Naive thymus-derived CD4-positive, alpha-beta T cell (primary cell): Measurements from ENCODE around the gene RBMS3. TPM values are rescaled to one million over a fixed set of nuclear protein-coding genes. Genes with fewer than 3 reads are reported as not detected.

Source experiments
- ATAC-seq: fragments of 150-1000 bp; cut with Tn5 transposase; 2 replicates; pipeline ENCODE4 v1.10.0; 2021; ENCODE audit warnings: mild to moderate bottlenecking, moderate library complexity
- CTCF ChIA-PET: fragments of 350-600 bp; sonication (Branson Sonifier 250); formaldehyde crosslinking; loops from one replicate; lab custom pipeline; 2021; ENCODE audit warnings: antibody characterized with exemption; lab: Charles Lee
- POLR2A ChIA-PET: fragments of 350-600 bp; sonication (Branson Sonifier 250); formaldehyde crosslinking; loops from one replicate; lab custom pipeline; 2021; ENCODE audit warnings: antibody characterized with exemption, inconsistent platforms; lab: Charles Lee
- DNase-seq, 9 donors: peaks; one replicate each; pipeline versions ENCODE4 v3.0.0 to v3.0.0-alpha.2; 2020 to 2022; ENCODE audit warnings: mixed read lengths in 1 of 9
- H3K27ac ChIP-seq: one replicate; pipeline ENCODE4 v1.7.0; 2013; ENCODE audit warnings: mild to moderate bottlenecking, low read depth, low read length, moderate library complexity
- H3K27me3 ChIP-seq, 2 donors: one replicate each; pipeline ENCODE4 v1.7.0; 2013; ENCODE audit warnings: low read length in 2 of 2, mild to moderate bottlenecking in 2 of 2, moderate library complexity in 2 of 2; ENCODE audit not compliant: control insufficient read depth in 2 of 2, insufficient read depth in 2 of 2
- H3K36me3 ChIP-seq, 3 experiments: 1 replicate in 2 of 3; 2 replicates in 1 of 3; pipeline ENCODE4 v1.7.0; 2013; ENCODE audit warnings: low read length in 3 of 3, mild to moderate bottlenecking in 3 of 3, moderate library complexity in 1 of 3; ENCODE audit not compliant: insufficient read depth in 3 of 3, control insufficient read depth in 2 of 3
- H3K4me1 ChIP-seq, 2 donors: one replicate each; pipeline ENCODE4 v1.7.0; 2013; ENCODE audit warnings: low read length in 2 of 2, mild to moderate bottlenecking in 2 of 2, moderate library complexity in 1 of 2; ENCODE audit not compliant: control insufficient read depth in 2 of 2, insufficient read depth in 2 of 2
- H3K4me3 ChIP-seq: 2 replicates; pipeline ENCODE4 v1.7.0; 2013; ENCODE audit warnings: mild to moderate bottlenecking, low read length
- H3K9me3 ChIP-seq, 3 experiments: 1 replicate in 2 of 3; 2 replicates in 1 of 3; pipeline ENCODE4 v1.7.0; 2013; ENCODE audit warnings: low read length in 3 of 3; ENCODE audit not compliant: control insufficient read depth in 2 of 3
- H3K27ac Mint-ChIP-seq, 9 donors: one replicate each; pipeline ENCODE4 v1.8.0; 2020 to 2022; ENCODE audit warnings: mixed read lengths in 9 of 9, mild to moderate bottlenecking in 8 of 9, moderate library complexity in 5 of 9, inconsistent platforms in 2 of 9
- H3K27me3 Mint-ChIP-seq, 5 donors: one replicate each; pipeline ENCODE4 v1.8.0; 2021 to 2022; ENCODE audit warnings: mixed read lengths in 5 of 5, mild to moderate bottlenecking in 1 of 5
- H3K36me3 Mint-ChIP-seq, 5 donors: one replicate each; pipeline ENCODE4 v1.8.0; 2020 to 2022; ENCODE audit warnings: mixed read lengths in 5 of 5, mild to moderate bottlenecking in 3 of 5, inconsistent platforms in 1 of 5
- H3K4me1 Mint-ChIP-seq, 7 donors: one replicate each; pipeline ENCODE4 v1.8.0; 2020 to 2022; ENCODE audit warnings: mixed read lengths in 7 of 7, mild to moderate bottlenecking in 3 of 7, inconsistent platforms in 1 of 7
- H3K4me3 Mint-ChIP-seq, 10 donors: one replicate each; pipeline ENCODE4 v1.8.0; 2020 to 2022; ENCODE audit warnings: mild to moderate bottlenecking in 10 of 10, mixed read lengths in 10 of 10, moderate library complexity in 6 of 10, inconsistent platforms in 2 of 10
- H3K9me3 Mint-ChIP-seq, 11 donors: one replicate each; pipeline ENCODE4 v1.8.0; 2020 to 2022; ENCODE audit warnings: mixed read lengths in 11 of 11, mild to moderate bottlenecking in 4 of 11, inconsistent platforms in 1 of 11, moderate library complexity in 1 of 11
- intact Hi-C, 2 donors: fragments of 100-400 bp; cut with micrococcal nuclease; formaldehyde crosslinking; loops; one replicate each; pipeline ENCODE4 v1.15.1; 2023
- polyA plus RNA-seq, 2 donors: library from polyadenylated mRNA; unstranded; fragments of 300-500 nt; fragmentation: Illumina TruSeq; gene quantifications; one replicate each; pipeline ENCODE4 v1.2.3, GENCODE V29; 2021
- total RNA-seq, 6 experiments: library from RNA in 5 of 6; stranded (reverse) in 5 of 6; gene quantifications; 1 replicate in 5 of 6; 2 replicates in 1 of 6; pipeline ENCODE4 v1.2.3 and lab custom pipeline; 2021 to 2026

RBMS3 gene
- total and polyA plus RNA-seq, 7 experiments from 2014 or later = 0.15 to 4.9 (median 0.49) TPM

DNA sequence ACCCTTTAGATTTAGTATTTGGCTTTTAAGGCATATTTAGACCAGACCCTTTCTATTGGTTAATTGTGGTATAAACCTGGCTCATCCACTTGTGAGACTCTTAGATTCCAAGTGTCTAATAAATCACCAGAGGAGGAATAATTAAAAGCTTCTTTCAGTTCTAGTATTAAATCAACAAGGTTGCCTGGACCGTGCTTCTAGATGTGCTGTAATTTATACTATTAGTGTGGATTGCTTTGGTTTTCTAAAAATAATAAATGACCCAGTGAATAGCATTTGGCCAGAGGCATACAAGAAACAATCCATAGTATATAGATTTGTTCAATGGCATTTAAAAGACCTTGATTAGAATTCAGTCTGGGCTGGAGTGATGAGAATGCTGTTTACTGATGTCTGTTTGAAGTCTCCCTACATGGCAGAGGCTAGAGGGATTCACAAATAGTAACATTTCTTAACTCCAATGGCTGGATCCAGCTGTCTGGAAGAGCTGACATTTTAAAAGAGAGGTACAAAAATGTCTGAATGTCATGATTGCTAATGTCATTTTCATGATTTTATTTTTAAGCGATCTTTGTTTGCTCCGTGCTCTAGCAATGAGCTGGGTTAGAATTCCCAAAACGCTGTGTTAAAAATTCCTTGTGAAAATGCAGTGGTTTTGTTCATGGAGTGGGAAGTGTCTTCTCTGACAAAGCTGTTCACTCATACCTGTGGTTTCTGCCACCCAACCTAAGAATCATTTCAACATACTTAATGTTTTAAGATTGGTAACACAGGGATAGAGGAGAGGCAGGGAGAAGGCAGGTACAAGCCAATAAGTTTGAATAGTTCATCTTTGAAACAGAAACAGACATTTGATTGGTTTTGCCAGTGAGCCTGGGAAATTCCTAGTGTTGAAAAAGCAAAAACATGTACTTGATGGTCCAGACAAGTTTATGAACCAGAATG, 89.9 kb downstream of the RBMS3 start:
- Histone ChIP-seq H3K9me3 (no peaks in the 10 kb centered on the region), H3K4me3 (no peak overlapping the region), H3K36me3 (no peaks in the 10 kb centered on the region), H3K27me3 (no peaks in the 10 kb centered on the region), H3K4me1 (no peaks in the 10 kb centered on the region), H3K27ac (no peak overlapping the region)
- ATAC-seq (no peak), DNase-seq (no peak)
- ChIA-PET POLR2A (no interaction called here), CTCF (no interaction called here)
- H3K4me1 Mint-ChIP-seq = peaks cover 0 to 12% (median 0%) of the 10 kb centered on the region in 7 donors
- intact Hi-C loops = no loop called here
- no peak overlapping the region for H3K27ac Mint-ChIP-seq
- peaks cover 0 to 9% (median 3%) of the 10 kb centered on the region in 5 donors for H3K27me3 Mint-ChIP-seq
- no peaks in the 10 kb centered on the region for H3K36me3 Mint-ChIP-seq
- no peak overlapping the region for H3K4me3 Mint-ChIP-seq
- H3K9me3 Mint-ChIP-seq = peaks cover 0 to 4% (median 0%) of the 10 kb centered on the region in 11 donors

DNA sequence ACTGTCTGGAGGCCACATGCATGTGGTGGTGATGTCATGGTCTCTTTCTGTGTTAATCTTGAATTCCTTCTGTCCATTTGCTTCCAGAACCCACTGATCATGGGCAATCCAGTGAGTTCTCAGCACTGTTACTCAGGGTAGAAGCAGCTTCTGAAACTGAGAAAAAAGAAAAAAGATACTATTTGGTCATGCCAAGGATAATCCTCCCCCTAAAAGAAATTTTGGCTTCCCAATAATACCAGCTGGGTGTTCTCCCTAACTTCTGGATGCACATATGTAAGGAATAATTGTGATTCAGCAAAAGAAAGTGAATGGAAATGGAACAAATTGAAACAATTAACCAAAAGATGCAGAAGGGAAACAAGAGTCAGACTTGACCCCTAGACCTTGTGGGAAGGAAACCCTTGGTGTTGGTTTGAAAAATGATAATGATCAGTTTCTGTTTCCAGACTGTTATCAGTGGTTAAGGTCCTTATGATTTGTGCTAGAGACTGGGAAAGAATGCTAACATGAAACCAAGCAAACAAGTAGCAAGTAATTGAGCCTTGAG, 92.3 kb downstream of the RBMS3 start:
- Histone ChIP-seq H3K27me3 (no peaks in the 10 kb centered on the region), H3K36me3 (no peaks in the 10 kb centered on the region), H3K4me1 (no peaks in the 10 kb centered on the region), H3K4me3 (no peak overlapping the region), H3K27ac (no peak overlapping the region), H3K9me3 (no peaks in the 10 kb centered on the region)
- DNase-seq (no peak), ATAC-seq (no peak)
- no peak overlapping the region for H3K4me3 Mint-ChIP-seq
- CTCF ChIA-PET = no interaction called here
- H3K27ac Mint-ChIP-seq = no peak overlapping the region
- peaks cover 0 to 7% (median 0%) of the 10 kb centered on the region in 7 donors for H3K4me1 Mint-ChIP-seq
- POLR2A ChIA-PET = no interaction called here
- intact Hi-C loops = no loop called here
- no peaks in the 10 kb centered on the region for H3K36me3 Mint-ChIP-seq
- peaks cover 0 to 5% (median 0%) of the 10 kb centered on the region in 5 donors for H3K27me3 Mint-ChIP-seq
- H3K9me3 Mint-ChIP-seq = peaks cover 0 to 4% (median 0%) of the 10 kb centered on the region in 11 donors

DNA sequence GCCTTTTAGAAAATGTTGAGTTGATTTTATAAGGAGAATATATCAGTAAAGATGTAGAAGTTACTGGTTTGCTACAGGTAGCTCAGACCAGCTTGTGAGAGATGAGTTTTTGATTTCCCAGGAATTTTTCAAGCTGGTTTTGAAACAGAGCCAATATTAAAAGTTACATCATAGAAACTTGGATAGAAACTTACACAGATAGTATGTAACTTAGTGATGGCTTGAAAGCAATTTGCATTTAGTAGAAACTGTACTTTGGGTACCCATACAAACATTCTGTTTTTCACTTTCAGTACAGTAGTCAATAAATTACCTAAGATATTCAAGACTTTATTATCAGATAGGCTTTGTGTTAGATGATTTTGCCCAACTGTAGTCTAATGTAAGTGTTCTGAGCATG, 93.4 kb downstream of the RBMS3 start:
- no peak overlapping the region for H3K27ac ChIP-seq
- no peaks in the 10 kb centered on the region for H3K36me3 Mint-ChIP-seq
- ATAC-seq = no peak
- intact Hi-C loops = no loop called here
- no peak overlapping the region for H3K4me3 ChIP-seq
- no peaks in the 10 kb centered on the region for H3K36me3 ChIP-seq
- no peak overlapping the region for H3K4me3 Mint-ChIP-seq
- H3K27ac Mint-ChIP-seq = no peak overlapping the region
- H3K9me3 Mint-ChIP-seq = peaks cover 0 to 4% (median 0%) of the 10 kb centered on the region in 11 donors
- no peaks in the 10 kb centered on the region for H3K27me3 ChIP-seq
- no peaks in the 10 kb centered on the region for H3K27me3 Mint-ChIP-seq
- H3K9me3 ChIP-seq = no peaks in the 10 kb centered on the region
- no peaks in the 10 kb centered on the region for H3K4me1 ChIP-seq
- no peak for DNase-seq
- ChIA-PET CTCF (no interaction called here), POLR2A (no interaction called here)
- H3K4me1 Mint-ChIP-seq = peaks cover 0 to 7% (median 0%) of the 10 kb centered on the region in 7 donors

DNA sequence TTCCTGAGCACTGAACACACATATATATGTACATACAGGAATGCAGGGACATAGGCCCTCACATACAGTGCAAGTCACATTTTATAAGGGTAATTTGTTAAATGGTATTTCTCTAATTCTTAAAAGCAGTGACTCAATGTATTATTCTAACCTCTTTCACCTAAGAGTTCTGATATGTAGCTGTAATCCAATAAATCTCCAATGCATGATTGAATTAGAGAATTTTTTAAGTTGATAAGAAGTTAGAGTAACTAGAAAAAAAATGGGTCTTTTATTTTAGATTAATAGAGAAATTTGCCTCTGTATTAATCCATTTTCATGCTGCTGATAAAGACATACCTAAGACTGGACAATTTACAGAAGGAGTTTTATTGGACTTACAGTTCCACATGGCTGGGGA, 98.2 kb downstream of the RBMS3 start:
- ChIA-PET CTCF (no interaction called here), POLR2A (no interaction called here)
- DNase-seq (no peak), ATAC-seq (no peak)
- Mint-ChIP-seq H3K27ac (no peak overlapping the region), H3K27me3 (no peaks in the 10 kb centered on the region), H3K4me3 (no peak overlapping the region), H3K36me3 (no peaks in the 10 kb centered on the region), H3K4me1 (no peaks in the 10 kb centered on the region), H3K9me3 (peaks cover 0 to 3% (median 0%) of the 10 kb centered on the region in 11 donors)
- no peak overlapping the region for H3K4me3 ChIP-seq
- H3K9me3 ChIP-seq = no peaks in the 10 kb centered on the region
- intact Hi-C loops = no loop called here
- no peaks in the 10 kb centered on the region for H3K27me3 ChIP-seq
- H3K27ac ChIP-seq = no peak overlapping the region
- H3K4me1 ChIP-seq = no peaks in the 10 kb centered on the region
- H3K36me3 ChIP-seq = no peaks in the 10 kb centered on the region

DNA sequence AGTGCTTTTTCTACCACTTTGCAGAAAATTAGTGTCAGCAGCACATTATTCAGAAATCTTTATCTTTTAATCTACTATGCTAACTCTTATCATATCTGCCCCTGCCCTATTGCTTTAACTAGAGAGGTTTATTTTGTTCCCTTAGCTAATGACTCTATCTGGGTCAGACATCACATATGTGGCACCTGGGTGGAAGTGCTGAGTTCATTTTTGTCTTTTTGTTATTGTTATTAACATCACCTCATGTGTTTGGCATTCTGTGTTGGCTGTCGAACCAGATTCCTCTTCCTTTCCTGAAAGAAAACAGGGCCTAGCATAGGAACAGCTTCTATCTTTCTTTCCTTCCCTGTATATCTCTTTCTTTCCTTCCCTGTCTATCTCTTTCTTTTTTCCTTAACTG, 100.7 kb downstream of the RBMS3 start:
- intact Hi-C loops = no loop called here
- no peak overlapping the region for H3K27ac ChIP-seq

DNA sequence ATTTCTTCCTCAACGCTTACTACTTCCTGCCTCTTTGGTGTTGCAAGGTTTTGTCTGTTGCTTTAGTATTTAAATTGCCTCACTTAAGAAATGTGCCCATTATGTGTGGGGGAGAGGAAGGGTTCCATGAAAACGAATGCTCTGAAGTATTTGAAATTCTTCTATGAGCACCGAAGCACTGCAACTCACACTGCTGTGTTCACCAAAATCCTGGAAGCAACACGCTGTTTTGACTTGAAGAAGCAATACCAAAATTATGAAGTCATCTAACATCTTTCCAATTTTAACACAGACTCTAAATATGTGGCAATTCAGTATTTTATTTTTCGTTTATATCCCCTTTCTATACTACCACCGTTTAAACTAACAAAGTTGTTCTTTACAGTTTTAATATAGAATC, 101.5 kb downstream of the RBMS3 start:
- Histone ChIP-seq H3K36me3 (no peaks in the 10 kb centered on the region), H3K27ac (no peak overlapping the region), H3K4me3 (no peak overlapping the region), H3K4me1 (no peaks in the 10 kb centered on the region), H3K27me3 (no peaks in the 10 kb centered on the region), H3K9me3 (no peaks in the 10 kb centered on the region)
- H3K36me3 Mint-ChIP-seq = no peaks in the 10 kb centered on the region
- intact Hi-C loops = no loop called here
- DNase-seq = no peak
- H3K27ac Mint-ChIP-seq = no peak overlapping the region
- ATAC-seq = no peak
- H3K4me1 Mint-ChIP-seq = peaks cover 0 to 5% (median 0%) of the 10 kb centered on the region in 7 donors
- CTCF ChIA-PET = no interaction called here
- H3K27me3 Mint-ChIP-seq = no peaks in the 10 kb centered on the region
- POLR2A ChIA-PET = no interaction called here
- peaks cover 0 to 3% (median 0%) of the 10 kb centered on the region in 11 donors for H3K9me3 Mint-ChIP-seq
- H3K4me3 Mint-ChIP-seq = no peak overlapping the region

More for the DNA sequence above, 100.7 kb downstream of the RBMS3 start:
- Histone ChIP-seq H3K36me3 (no peaks in the 10 kb centered on the region), H3K4me3 (no peak overlapping the region), H3K9me3 (no peaks in the 10 kb centered on the region), H3K4me1 (no peaks in the 10 kb centered on the region), H3K27me3 (no peaks in the 10 kb centered on the region)
- H3K27me3 Mint-ChIP-seq = no peaks in the 10 kb centered on the region
- H3K4me1 Mint-ChIP-seq = peaks cover 0 to 3% (median 0%) of the 10 kb centered on the region in 7 donors
- POLR2A ChIA-PET = no interaction called here
- no peak overlapping the region for H3K27ac Mint-ChIP-seq
- CTCF ChIA-PET = no interaction called here
- no peak overlapping the region for H3K4me3 Mint-ChIP-seq
- ATAC-seq = no peak
- no peaks in the 10 kb centered on the region for H3K36me3 Mint-ChIP-seq
- DNase-seq = no peak
- H3K9me3 Mint-ChIP-seq = peaks cover 0 to 3% (median 0%) of the 10 kb centered on the region in 11 donors
